Activated T-cell treated with anti-CD3 and anti-CD28 coated beads, Interleukin-2, amount 50 U/mL, for 4 hours (primary cell): Measurements from ENCODE around the gene DDX47. TPM values are rescaled to one million over a fixed set of nuclear protein-coding genes. Genes with fewer than 3 reads are reported as not detected.

Experiments
- total RNA-seq, 3 donors: library from RNA; stranded (reverse); gene quantifications; one replicate each; pipeline ENCODE4 v1.2.1, GENCODE V29; 2021

The DDX47 gene
- total RNA-seq, 3 donors from 2014 or later, result 128 to 141 (median 137) TPM

Other genes starting within 250 kb of the DDX47 start
- gene CREBL2, start 201.5 kb upstream of the DDX47 start, total RNA-seq, result 10 to 100 TPM; 14.4 to 16.9 (median 14.8) TPM
- gene GPR19, start 117.2 kb upstream of the DDX47 start, total RNA-seq, result 1 to 10 TPM; 1.3 to 2.4 (median 1.3) TPM
- 10 to 100 TPM; 15.6 to 27.7 (median 24.5) TPM for gene CDKN1B, start 96.0 kb upstream of the DDX47 start, total RNA-seq
- gene APOLD1, start 27.7 kb upstream of the DDX47 start, total RNA-seq, result 1 to 10 TPM; 1.2 to 1.6 (median 1.6) TPM
- under 1 TPM; 0.30 to 0.86 (median 0.50) TPM for gene GPRC5A, start 78.2 kb downstream of the DDX47 start, total RNA-seq
- gene GPRC5D, start 138.8 kb downstream of the DDX47 start, total RNA-seq, result not detected
- gene HEBP1, start 186.9 kb downstream of the DDX47 start, total RNA-seq, result 10 to 100 TPM in 2 of 3 donors, 1 to 10 TPM in 1; 9.0 to 10.6 (median 10.3) TPM
- gene FAM234B, start 231.0 kb downstream of the DDX47 start, total RNA-seq, result 1 to 10 TPM; 8.0 to 8.7 (median 8.4) TPM